HG02885 (cell line): ENCODE data around the gene ZNF469.
"Not testable (repeated sequence)": the region's sequence is repeated elsewhere in the genome, so short reads cannot be mapped to it uniquely, and the experiment has no call there.

Experiments used
- ATAC-seq: cut with Tn5 transposase; IDR thresholded peaks from one replicate; pipeline ENCODE4 v1.9.1; 2021; ENCODE audit warnings: mild to moderate bottlenecking; ENCODE audit not compliant: unreplicated experiment, poor library complexity

ZNF469 gene

DNA sequence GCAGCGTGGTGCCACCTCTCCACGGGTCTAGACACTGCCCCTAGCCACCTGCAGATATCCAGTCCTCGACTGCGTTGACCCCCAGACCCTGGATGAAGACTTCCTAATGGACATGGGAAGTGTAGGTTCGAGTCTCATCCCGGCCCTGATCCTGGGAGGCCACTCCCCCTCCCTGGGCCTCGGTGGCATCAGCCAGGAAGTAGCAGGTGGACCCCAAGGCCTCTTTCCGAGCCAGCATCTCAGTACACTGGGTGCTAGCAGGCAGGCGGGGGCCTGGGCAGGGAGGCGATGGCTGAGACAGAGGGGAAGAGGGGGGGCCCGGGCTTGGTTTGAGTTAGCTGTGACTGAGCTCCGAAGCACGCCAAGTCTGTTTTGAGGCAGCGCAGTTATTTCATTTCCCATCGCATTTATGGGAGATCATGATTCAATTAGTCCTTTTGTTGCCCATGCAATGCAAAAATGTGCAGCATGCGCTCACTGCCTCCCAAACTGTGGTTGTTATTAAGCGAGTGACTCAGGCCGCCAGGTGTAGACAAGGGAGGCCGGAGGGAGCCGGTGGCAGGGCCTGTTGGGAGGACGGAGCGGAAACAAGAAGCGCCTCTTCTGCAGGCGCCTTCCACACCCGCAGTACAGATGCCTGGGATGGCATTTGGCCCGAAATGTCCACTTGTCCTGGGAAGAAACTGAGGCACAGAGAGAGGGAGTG lies 25.3 kb upstream of the ZNF469 start:
- ATAC-seq = no peak

GRCh38 chr16:88358023-88358420 lies 24.7 kb upstream of the ZNF469 start:
- ATAC-seq = no peak

DNA sequence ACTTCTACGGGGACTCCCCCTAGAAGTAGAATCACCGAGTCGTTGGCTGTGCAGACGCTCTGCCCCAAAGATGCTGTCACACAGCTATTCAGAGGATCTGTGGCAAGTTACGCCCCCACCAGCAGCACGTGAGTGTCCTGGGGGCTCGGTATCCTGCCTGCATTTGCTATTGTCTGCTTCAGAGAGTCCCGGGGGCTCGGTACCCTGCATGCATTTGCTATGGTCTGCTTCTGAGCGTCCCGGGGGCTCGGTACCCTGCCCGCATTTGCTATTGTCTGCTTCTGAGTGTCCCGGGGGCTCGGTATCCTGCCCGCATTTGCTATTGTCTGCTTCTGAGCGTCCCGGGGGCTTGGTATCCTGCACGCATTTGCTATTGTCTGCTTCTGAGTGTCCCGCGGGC lies 23.8 kb upstream of the ZNF469 start:
- ATAC-seq = no peak

DNA sequence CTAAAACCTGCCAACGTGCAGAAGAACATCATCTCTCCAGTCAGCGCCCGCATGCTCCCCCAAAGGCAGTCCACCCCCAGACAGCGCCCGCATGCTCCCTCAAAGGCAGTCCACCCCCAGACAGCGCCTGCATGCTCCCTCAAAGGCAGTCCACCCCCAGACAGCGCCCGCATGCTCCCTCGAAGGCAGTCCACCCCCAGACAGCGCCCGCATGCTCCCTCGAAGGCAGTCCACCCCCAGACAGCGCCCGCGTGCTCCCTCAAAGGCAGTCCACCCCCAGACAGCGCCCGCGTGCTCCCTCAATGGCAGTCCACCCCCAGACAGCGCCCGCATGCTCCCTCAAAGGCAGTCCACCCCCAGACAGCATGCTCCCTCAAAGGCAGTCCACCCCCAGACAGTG lies 22.4 kb upstream of the ZNF469 start:
- ATAC-seq = not testable (repeated sequence)

- no peak for ATAC-seq
Observed at GRCh38 chr16:88360999-88361398, 21.8 kb upstream of the ZNF469 start.

DNA sequence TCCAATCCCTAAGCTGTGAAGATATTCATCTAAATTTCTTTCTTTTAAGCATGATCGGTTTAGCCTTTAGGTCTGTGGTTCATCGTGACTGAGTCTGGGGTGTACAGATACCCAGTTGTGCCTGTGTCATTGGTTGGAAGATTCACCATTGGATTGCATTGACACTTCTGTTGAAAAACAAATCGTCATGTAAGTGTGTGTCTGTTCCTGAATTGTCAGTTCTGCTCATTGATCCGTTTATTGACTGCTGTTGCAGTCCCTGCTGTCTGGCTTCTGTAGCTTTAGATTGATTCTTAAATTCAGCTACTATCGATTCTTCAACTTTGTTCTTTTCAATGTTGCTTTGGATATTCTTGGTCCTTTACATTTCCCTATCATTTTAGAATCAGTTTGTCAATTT lies 21.0 kb upstream of the ZNF469 start:
- ATAC-seq = no peak

- ATAC-seq = no peak
Observed at GRCh38 chr16:88363239-88363891, 19.4 kb upstream of the ZNF469 start.

DNA sequence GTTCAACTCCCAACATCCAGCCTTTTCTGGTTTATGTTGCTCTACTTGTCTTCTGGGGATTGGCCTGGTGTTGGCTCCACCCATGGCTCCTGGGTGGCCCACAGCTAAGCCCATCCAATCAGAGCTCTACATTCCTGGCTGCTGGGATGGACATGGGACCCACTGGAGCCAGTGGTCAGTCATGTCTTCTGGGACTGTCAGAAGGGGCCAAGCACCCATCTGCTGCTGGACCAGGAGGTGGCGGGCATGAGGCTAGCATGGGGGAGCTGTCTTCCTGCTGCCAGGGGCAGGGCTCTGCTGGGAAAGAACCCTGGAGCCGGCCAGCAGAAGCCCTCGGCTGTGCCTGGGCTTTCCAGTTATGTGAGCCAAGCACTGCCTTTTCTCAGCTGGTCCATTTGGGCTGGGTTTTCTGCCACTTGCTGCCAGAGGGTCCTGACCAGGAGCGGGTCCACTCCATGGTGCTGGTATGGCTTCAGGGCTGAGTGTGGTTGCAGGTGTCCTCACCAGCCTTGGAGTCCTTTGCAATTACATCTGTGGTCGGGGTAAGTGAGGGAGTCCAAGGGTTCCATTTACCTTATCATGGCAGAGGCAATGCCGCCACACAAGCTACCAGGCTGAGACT lies 17.4 kb upstream of the ZNF469 start:
- ATAC-seq = no peak

DNA sequence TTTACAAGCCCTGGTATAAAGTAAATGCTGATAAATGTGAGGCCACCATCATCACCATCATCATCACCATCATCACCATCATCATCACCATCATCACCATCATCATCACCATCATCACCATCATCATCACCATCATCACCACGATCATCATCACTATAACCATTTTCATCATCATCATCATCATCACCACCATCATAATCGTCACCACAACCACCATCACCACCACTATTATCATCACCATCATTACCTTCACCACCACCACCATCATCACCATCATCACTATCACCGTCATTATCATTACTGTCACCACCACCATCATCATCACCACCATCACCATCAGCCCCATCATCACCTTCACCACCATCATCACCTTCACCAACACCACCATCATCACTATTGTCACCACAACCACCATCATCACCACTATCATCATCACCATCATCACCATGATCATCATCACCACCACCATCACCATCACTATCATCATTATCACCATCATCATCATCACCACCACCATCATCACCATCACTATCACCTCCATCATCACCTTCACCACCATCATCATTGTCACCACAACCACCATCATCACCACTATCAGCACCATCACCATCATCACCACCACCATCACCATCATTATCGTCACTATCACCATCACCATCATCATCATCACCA lies 16.6 kb upstream of the ZNF469 start:
- ATAC-seq = no peak

GRCh38 chr16:88366704-88367047 lies 16.1 kb upstream of the ZNF469 start:
- no peak for ATAC-seq

GRCh38 chr16:88367560-88367959 lies 15.2 kb upstream of the ZNF469 start:
- no peak for ATAC-seq

- ATAC-seq = no peak
Observed at GRCh38 chr16:88368036-88368435, 14.7 kb upstream of the ZNF469 start.

DNA sequence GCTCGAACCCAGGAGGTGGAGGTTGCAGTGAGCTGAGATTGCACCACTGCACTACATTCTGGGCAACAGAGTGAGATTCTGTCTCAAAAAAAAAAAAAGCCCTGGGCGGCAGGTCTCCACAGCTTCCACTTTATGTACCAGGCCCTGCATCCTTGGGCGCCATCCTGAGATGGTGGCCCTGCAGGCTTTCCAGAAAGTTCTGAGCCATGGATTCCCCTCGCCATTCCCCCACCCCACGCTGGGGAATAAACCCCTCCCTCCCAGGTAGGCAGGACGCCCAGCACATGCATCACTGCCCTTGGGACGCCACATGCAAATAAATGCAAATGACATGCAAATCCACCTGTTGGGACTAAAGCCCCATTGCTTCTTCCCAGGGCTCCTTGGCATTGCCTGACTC lies 13.8 kb upstream of the ZNF469 start:
- ATAC-seq = no peak

DNA sequence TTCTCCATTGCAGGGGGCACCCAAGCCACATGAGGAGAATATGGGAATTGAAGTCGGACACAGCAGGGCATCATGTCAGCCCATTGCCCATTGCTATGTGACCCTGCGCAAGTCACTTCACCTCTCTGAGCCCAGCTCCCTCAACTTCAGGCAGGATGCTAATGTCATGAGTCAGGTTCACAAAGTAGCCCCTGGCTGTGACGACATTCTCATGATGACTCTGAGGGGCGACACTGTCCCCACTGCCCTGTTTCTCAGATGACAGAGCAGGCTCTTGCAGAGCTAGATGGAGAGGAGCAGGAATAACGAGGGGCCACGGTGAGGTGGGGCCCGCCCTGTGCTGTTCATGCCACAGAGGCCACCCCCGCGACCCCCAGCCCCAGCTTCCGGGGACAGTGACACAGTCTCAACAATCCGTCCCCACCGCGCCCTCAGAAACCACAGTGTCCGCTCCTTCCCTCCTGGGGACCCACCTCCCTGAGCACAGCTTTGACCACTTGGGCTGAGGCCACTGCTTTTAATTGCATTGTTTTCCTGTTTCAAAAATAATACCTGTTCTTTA lies 13.2 kb upstream of the ZNF469 start:
- ATAC-seq = no peak

DNA sequence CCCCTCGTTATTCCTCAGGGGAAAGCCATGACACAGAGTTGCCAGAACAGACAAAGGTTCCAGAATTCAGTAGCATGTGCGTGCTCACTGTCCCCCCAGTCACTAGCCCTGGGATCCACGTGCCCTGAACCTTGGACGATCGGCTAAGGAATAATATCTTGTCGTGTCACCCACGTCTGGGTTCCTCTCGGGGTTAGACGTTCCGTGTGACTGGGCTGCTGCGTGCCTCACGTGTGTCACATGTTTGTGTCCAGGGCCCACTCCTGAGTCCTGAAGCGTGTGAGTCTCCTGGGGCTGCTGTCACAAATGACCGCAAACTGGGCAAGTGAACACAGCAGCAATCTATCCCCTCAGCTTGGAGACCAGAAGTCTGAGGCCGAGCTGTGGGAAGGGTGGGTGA lies 12.4 kb upstream of the ZNF469 start:
- ATAC-seq = no peak

GRCh38 chr16:88372522-88372921 lies 10.2 kb upstream of the ZNF469 start:
- ATAC-seq = no peak

- ATAC-seq = no peak
Observed at GRCh38 chr16:88373211-88373610, 9.5 kb upstream of the ZNF469 start.

DNA sequence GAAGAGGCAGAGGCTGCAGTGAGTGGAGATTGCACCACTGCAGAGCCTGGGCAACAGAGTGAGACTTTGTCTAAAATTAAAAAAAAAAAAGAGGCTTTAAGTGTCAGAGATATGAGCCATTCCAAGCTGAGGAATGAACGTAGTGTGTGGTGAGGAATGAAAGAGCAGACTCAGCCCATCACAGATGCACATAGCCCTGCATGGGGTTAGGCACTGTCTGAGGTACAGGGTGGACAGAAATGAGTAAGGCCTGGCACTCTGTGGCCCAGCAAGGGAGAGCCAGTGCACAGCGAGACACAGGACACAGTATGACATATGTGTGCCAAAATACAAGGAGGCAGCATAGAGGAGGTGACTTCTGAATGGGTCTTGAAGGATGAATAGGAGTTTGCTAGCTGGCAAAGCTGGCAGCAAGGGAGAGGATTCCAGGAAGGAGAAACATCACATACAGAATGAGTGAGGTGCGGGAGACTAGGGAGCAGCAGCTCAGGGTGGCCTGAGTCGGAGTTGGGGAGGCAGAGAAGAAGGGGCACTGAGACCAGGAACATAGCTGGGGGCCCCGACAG lies 8.7 kb upstream of the ZNF469 start:
- ATAC-seq = no peak

- no peak for ATAC-seq
Observed at GRCh38 chr16:88374736-88375135, 8.0 kb upstream of the ZNF469 start.

DNA sequence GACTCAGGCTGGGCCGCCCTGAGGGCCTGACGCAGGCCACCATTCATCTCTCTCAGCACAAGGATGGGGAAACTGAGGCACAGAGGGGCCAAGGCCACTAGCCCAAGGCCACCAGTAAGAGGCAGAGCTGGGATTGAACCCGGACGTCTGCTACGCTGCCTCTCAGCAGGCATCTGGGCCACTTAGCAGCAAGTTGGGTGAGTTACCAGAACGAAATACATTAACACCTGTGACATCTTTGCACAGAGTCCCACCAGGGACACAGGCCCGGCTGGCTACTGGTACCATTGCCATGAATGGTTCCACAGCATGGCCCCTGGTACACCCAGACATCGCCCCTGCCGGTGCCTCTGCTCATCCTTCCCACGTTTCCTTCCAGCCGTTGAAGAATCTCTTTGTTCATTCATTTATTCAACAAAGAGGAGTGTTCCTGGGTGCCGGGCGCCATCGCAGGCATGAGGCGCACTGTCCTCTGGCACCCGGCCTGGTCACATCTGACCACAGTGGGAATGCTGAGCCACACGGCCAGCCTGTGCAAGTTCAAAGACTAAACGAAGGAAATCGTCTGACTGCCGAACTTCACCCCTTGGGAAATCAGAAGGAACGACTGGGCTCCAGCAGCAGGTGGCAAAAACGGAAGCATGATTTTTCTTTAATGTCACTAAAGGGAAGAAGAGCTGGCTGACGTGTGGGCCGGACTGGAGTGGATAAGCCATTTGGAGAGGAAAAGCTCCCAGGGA lies 7.4 kb upstream of the ZNF469 start:
- ATAC-seq = no peak
